GM11168 (cell line): ENCODE data around the gene GCLM.
"Not testable (repeated sequence)": the region's sequence is repeated elsewhere in the genome, so short reads cannot be mapped to it uniquely, and the experiment has no call there.

Source experiments
- in situ Hi-C: fragments of 300-500 bp; cut with MboI; formaldehyde crosslinking; loops from one replicate; pipeline ENCODE4 v1.12.0; 2022; ENCODE audit warnings: low sequenced_read_pairs; ENCODE audit not compliant: unreplicated experiment

GCLM gene

GRCh38 chr1:93909146-93910050, at the start of gene GCLM:
Gene GCLM, minus strand, starts transcription at chr1:93909430. Its CDS starts 267 bp downstream, at chr1:93909163.
- in situ Hi-C loops, result no loop called here

- in situ Hi-C loops, result no loop called here
These were observed 49.5 kb upstream of the GCLM start for GRCh38 chr1:93958726-93959100.

- in situ Hi-C loops, result no loop called here
These were observed 48.9 kb upstream of the GCLM start for GRCh38 chr1:93958032-93958725.

GRCh38 chr1:93955765-93956164, 46.5 kb upstream of the GCLM start:
- in situ Hi-C loops, result no loop called here

GRCh38 chr1:93947002-93947686, 37.9 kb upstream of the GCLM start:
- in situ Hi-C loops, result not testable (repeated sequence)

- in situ Hi-C loops, result no loop called here
These were observed 29.4 kb upstream of the GCLM start for GRCh38 chr1:93938461-93939145.

- in situ Hi-C loops, result no loop called here
These were observed 28.8 kb upstream of the GCLM start for GRCh38 chr1:93937997-93938396.

GRCh38 chr1:93925206-93925605, 16.0 kb upstream of the GCLM start:
- in situ Hi-C loops, result no loop called here

- in situ Hi-C loops, result no loop called here
These were observed 10.6 kb upstream of the GCLM start for GRCh38 chr1:93919780-93920179.

- in situ Hi-C loops, result no loop called here
These were observed 8.1 kb upstream of the GCLM start for GRCh38 chr1:93917302-93917701.

GRCh38 chr1:93910880-93911279, 1.6 kb upstream of the GCLM start:
- in situ Hi-C loops, result not testable (repeated sequence)

- in situ Hi-C loops, result no loop called here
These were observed 1.1 kb upstream of the GCLM start for GRCh38 chr1:93910305-93910704.

- in situ Hi-C loops, result no loop called here
These were observed 660 bp downstream of the GCLM start for GRCh38 chr1:93908394-93909145.

GRCh38 chr1:93907718-93908117, 1.5 kb downstream of the GCLM start:
- in situ Hi-C loops, result no loop called here

- in situ Hi-C loops, result no loop called here
These were observed 2.8 kb downstream of the GCLM start for GRCh38 chr1:93906480-93906879.

- in situ Hi-C loops, result no loop called here
These were observed 3.5 kb downstream of the GCLM start for GRCh38 chr1:93905734-93906133.

GRCh38 chr1:93905051-93905450, 4.2 kb downstream of the GCLM start:
- in situ Hi-C loops, result no loop called here

GRCh38 chr1:93904228-93904627, 5.0 kb downstream of the GCLM start:
- in situ Hi-C loops, result no loop called here

GRCh38 chr1:93900723-93901504, 8.3 kb downstream of the GCLM start:
- in situ Hi-C loops, result no loop called here
